Mucosa of gallbladder (tissue), 1 donor: ENCODE data around the gene LRRC45. TPM values are rescaled to one million over a fixed set of nuclear protein-coding genes. Genes with fewer than 3 reads are reported as not detected.

Experiments
- DNase-seq: peaks from one replicate; pipeline ENCODE4 v3.0.0-alpha.2; 2020; ENCODE audit warnings: low spot score
- total RNA-seq: library from RNA; stranded (reverse); gene quantifications from one replicate; pipeline ENCODE4 v1.2.1, GENCODE V29; 2021
- donor health status: DM: no; HTN: no; CAD: no.

Gene LRRC45
- total RNA-seq, 1 donor from 2014 or later = 26.4 TPM

DNA sequence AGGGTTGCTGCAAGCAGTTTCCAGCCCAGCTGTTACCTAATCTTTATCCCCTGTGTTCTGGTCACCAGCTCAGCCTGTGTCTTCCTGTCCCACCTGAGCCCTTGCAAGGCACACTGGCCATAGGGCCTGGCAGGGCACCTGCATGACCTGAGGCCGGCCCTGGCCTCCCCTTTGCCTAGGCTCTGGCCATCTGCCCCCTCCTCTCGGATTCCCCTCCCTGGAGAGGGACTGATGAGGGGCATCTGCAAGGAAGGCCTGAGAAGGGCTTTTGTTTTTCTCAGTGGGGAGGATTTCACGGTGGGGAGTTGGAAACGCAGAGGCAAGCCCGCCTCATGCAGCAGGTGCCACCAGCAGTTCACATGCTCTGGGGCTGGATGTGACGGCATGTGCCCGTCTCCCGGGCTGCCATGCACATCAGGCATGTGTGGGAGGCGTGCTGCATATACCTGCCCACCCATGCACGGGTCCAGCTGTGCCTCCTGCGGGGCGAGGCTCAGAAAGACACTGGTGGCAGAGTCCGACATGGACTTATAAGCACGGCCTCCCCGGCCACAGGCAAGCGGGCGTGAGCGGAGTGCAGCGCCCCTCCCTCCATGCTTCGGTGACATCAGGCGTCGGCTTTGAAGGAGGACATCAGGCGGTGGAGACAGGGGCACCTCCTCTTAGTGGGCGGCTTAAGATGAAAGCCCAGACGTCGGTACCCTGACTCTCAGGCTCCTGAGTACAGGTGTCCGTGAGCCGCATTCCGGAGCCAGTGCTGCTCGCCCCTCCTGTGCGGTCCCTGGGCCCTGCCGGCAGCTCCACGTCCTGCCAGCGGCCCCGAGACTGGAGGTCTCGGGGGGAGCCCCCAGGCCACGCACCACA lies 29.1 kb upstream of the LRRC45 start:
- DNase-seq = no peak

DNA sequence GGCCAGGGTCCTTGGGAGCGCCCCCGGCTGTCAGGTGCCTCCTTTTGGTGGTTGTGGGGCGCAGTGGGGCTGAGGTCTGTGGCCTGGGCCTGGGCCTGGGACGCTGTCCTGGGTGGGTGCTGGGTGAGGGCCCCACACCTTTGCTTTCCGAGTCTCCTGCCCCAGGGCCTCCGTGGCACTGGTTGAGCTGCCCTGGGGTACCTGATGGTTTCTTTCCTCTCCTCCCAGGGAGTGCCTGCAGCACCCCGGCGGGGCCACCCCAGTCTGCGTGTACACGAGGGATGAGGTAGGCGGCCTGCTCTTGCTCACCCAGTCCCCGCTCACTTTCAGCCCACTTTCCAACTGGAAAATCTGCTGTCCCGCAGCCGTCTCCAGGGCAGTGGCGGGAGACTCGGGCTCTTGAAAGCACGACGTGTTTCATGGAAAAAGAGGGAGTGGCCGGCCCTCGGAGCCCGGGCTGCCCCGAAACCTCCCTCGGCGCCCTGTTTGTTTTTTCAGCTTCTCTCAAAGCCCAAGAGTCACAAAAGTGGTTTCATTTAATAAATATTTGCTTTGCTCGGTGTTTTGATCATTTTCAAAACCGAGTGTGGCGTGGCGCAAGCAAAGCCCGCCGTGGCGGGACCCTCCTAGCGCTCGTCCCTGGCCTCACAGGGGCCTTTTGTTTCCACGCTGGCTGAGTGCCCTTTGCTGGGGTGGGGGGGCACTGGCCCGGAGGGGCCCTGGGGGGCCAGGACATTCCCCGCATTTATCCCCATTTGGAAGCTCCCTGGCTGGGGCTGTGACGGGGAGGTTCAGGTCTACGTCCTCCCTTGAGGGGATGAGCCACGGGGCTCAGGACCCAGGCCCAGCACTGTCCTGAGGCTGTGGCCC lies 28.3 kb upstream of the LRRC45 start:
- DNase-seq = no peak

DNA sequence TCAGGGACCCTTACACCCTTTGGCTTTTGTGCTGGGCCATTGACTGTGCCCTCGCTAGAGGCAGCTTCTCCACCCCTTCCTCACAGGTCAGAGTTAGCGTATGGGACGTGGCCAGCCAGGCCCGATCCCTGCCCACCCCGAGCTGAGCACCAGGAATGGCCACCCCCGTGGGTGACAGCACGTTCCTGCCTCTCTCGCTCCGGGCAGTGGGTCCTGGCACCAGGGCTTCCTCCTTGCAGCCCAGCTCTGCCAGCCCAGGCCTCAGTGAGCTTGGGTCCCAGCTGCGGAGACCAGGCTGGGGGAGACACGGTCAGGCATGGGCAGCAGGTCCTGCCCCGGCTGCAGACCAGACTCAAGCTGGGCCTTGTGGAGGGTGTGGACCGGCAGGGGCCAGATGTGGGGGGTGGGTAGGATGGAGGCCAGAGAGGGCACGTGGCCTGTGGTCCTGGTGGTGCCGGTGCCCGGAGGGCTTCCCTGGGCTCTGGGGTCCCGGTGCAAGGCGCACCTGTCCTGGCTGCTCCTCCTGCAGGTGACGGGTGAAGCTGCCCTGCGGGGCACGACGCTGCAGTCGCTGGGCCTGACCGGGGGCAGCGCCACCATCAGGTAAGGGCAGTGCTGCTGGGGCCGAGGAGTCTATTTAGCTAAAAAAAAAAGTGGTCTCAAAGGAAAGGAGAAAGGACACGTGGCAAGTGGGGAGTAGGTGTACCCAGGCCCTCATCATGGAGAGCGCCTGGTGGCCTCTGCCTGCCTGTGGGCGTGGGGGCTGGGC lies 27.5 kb upstream of the LRRC45 start:
- no peak for DNase-seq

DNA sequence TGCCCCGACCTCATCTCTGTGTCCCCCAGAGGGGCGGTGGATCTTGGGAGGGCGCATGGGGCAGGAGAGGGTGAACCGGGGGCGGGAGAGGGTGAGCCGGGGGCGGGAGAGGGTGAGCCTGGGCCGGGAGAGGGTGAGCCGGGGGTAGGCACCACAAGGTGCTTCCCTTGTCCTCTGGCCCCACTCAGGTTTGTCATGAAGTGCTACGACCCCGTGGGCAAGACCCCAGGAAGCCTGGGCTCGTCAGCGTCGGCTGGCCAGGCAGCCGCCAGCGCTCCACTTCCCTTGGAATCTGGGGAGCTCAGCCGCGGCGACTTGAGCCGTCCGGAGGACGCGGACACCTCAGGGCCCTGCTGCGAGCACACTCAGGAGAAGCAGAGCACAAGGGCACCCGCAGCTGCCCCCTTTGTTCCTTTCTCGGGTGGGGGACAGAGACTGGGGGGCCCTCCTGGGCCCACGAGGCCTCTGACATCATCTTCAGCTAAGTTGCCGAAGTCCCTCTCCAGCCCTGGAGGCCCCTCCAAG lies 26.8 kb upstream of the LRRC45 start:
- no peak for DNase-seq

DNA sequence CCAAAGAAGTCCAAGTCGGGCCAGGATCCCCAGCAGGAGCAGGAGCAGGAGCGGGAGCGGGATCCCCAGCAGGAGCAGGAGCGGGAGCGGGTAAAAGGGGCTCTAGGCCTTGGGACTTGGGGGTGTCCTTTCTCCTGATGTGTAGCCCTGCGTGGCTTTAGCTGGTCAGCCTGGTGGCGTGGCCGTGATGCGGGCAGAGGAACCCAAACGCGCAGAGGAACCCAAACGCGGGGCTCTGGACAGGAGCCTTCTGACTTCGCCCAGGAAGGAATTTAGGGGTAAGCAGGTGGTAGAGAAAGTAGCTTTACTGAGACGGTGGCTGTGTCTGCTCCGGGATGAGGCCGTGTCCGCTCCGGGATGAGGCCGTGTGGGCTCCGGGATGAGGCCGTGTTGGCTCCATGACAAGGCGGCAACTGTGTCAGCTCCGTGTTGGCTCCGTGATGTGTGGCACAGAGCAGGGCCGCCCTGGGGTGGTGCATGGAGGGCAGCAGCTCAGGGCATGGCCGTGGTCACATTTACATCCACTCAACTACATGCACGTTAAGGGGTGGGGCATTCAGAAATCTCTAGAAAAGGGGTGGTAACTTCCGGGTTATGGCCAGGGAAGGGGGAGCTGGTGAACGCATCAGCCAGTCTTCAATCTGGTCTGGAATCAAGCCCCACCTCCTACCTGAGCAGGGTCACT lies 26.2 kb upstream of the LRRC45 start:
- no peak for DNase-seq

DNA sequence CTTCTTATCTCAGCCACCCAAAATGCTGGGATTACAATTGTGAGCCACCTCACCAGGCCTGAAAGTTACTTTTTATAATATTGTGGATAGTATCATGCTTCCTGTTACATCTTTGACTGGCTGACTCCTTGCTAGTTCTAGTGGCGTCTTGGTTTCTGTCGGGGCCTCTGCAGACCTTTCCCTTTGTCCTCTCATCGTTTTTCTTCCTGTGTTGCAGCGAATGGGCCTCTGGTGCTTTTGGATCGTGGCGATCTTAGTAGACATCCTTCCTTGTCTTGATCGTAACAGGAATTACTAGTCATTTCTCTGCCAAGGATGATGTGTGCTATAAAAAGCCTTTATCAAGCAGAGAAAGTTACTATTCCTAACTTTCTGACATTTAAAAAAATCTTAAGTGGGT lies 24.9 kb upstream of the LRRC45 start:
- DNase-seq = no peak

DNA sequence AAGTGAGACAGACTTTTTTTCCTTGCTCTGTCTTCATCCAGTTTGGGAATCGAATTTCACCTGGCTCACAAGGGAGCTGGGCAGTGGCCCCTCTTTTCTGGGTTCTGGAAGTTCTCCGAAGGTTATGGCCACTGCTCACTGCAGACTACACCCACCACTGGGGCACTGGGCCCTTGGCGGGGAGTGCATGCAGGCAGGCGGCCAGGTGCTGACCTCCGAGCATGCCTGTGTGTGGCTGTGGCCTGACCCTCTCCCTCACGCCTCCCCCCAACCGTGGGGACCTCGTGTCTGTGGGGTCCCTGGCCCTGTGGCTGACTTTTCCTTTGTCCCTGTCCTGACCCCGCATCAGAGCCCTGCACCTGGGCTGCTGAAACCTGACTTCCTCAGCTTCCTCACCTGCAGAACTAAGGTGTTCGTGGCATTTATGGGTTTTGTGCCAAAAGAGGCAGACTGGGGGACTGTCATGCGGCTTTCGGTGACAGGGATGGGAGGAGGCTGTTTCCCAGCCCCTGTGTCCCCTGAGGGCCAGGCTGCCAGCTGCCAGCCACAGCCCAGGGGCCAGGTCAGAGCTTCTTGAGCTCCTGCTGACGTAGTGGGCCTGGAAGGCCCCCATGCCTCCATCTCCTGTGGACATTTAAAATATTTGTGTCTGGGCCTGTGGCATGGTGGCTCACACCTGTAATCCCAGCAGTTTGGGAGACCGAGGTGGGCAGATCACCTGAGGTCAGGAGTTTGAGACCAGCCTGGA lies 24.2 kb upstream of the LRRC45 start:
- no peak for DNase-seq

DNA sequence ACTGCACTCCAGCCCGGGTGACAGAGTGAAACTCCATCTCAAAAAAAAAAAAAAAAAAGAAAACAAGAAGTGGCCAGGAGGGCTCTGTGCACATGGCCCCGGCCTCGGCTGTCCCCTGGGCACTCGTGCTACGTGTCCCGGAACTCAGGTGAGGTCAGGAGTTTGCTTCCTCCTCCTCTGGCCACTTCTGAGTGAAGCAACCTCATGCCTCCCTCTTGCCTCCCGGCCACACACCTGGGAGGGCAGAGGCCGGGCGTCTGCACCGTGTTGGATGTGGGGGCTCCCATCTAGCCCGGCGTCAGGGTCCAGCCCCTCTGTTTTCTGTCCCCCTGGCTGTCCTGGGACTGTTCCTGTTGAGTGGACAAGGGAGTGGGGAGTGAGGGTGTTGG lies 23.5 kb upstream of the LRRC45 start:
- no peak for DNase-seq

DNA sequence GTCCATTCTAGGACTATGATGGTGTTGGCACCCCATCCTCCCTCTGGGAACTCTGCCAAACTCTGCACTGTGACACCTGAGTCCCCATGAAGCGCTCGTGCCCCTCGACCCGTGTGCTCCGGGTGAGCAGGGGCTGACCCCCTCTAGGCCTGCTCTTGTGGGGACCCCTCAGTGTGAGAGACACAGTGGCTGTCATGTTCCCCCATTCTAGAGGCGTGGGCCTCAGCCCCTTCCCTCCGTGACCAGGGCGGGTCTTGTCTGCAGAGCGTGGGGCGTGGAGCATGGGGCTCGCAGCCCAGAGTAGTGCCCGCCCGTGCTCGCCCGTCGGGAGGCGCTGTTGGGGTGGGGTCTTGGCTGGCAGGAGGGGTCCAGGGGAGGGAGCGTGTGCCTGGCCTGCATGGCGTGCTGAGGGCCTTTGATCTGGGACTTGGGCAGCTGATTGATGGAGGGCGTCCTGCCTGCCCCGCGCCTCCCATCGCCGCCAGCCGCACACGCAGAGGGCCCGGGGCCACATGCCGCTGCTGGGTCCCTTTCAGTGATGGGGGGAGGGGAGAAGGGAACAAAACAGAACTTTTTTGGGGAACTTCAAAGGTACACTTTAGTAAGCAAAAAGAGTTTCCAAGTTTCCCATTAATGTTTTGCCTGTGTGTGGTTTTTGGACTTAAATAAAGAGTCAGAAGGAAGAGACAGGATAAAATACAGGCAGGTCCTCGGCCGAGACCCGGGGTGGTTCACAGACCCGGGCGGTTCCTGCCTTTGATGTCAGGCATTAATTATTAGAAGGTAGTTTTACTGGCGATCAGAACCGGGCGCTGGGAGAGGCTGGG lies 22.9 kb upstream of the LRRC45 start:
- DNase-seq = no peak

DNA sequence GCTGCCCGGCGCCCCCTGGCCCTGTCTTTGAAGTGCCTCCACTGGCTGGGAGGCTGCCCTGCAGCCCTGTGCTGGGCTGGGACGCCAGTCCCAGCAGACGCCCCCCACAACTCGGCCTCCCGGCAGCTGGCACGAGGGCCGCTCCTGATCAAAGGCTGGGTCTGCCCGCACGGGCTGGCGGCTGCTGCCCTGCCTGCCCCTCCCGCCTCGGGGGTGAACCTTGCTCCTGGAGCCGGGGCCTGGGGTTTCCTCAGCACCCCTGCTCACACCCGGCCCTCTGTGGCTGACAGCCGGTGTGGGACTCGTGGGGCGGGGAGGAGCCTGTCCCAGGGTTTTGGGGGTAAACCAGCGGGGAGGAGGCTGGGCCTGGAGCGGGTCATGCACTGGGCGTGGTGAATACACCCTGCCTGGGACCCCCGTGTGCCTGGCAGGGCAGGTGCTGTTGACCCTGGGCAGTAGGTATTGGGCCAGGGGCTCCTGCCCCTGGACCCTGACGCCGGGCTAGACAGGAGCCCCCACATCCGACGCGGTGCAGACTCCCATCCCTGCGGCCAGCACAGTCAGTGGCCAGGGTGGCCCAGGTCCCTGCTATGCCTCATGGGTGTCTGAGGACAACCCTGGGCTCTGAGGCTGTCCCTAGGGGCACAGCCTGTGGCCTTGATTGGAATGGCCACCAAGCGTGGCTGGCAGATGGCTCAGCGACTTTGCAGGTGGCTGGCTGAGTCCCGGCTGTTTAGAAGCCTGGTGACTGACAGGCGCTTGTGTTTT lies 22.1 kb upstream of the LRRC45 start:
- no peak for DNase-seq

DNA sequence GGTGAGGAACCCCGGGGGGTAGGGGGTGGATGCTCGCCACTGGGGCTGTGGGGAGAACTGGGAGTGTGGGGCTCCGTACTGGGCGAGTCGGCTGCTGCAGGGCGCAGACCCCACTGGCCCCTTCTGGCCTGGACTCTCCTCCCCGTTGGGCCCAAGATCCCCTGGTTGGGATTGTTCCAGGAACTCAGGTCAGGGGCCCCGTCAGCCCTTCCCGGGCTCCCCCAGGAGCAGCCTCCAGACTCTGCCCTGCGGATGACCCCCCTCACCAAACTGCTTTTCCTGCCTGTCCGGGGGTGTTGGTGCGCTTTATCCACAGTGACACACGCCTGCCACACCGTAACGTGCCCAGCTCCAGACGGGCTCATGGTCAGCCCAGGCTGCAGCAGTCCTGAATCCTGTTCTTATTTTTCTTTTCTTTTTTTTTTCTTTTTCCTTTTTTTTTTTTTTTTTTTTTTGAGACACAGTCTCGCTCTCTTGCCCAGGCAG lies 21.5 kb upstream of the LRRC45 start:
- DNase-seq = no peak

DNA sequence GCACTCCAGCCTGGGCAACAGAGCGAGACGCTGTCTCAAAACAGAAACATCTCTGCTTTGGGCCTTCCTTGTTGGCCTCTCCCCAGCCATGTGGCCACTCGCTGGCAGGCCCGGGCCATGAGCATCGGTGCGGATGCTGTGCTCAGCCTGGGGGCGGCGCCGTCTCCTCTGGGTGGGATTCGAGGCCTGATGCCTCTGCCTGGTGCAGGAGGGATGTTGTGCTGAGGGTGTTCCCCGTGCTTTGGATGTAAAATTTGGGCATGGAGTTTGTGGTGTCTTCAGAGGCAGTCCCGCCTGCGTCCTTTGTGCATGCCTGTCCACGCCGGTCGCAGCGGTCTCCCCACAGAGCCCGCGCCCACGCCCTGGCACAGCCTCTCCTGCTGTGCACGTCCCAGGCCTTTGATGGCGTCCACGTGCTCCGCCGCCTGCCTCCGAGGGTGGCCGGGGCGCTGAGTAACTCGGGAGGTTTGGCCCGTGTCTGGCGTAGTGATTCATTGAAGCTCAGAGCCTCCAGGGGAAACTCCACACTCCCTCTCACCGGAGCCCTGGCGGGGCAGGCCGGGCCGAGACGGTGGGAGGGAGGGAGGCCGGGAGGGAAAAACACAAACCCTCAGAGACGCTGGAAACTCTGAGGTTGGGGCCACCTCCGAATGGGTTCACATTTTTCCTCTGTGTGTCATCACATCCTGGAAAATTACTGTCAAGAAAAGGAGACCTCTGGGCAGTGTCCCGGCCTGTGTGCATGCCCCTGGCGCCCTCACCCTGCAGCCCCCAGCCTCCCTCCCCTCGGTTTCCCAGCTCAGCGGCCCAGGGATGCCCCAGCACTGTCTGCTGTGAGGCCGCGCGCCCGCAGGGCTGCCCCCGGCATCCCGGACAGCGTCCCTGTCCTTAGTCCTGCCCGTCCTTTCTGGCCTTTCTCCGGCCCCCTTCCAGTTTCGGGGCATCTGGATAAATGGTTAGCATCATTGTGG lies 19.4 kb upstream of the LRRC45 start:
- peak; percentile 44 for DNase-seq

DNA sequence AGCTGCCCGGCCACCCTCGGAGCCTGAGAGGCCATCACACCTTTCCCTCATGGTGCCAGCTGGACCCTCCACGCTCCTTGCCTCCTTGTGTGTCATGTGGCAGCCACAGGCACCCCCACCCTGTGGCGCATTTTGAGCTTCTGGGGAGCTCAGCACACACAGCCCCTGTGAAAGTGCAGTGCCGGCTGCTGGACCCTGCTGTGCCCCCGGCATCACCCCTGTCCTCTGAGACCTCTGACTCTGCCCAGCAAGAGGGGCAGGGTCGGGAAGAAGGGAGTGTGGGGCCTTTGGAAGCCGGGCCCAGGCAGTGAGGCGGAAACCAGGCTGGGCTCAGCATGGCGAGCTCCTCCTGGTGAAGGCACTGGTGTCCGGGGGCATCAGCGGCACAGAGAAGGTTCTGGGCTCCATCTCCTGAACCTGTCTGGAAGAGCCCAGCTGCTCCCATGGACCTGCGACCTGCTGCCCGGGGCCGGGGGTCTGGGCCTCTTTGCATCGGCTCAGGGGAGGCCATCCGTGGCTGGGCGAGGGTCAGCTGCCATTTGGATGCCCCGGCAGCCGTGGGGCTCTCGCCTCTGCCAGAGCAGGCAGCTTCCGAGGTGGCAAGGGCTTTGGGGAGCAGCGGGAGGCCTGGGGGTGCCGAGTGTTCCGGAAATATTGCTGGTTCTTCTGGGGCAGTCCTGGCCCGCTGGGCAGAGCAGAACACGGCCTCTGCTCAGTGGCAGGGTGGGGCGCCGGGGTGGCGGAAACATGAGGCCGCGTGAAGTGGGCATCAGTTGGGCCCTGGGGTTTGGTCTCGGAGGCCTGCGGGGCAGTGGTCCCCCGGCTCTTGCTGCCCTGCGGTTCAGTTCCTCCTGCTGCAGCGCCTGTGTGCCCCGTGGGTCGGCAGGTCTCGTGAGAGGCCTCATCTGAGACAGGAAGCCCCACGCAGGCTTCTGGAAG lies 18.3 kb upstream of the LRRC45 start:
- no peak for DNase-seq

DNA sequence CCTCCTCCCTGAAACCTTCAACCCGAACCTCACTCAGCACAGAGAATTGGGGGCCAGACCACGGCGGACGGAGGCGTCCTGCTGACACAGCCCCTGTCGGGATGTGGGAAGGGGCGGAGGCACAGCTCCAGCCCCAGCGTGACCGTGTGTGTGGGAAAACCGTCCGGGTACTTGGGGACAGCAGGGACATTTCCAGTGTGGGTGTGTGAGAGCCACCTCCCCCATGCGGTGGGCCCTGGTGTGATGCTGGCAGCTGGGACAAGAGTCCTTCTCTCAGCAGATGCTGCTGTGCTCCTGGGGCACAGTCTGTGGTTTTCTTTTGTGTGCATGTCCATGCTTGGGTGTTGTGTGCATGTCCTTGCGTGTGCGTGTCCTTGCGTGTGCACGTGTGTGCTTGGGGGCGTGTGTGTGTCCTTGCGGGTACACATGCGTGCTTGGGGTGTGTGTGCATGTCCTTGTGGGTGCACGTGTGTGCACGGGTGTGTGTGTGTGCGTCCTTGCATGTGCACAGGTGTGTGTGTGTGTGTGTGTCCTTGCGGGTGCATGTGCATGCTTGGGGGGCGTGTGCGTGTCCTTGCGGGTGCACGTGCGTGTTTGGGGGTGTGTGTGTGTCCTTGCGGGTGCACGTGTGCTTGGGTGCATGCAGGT lies 17.3 kb upstream of the LRRC45 start:
- DNase-seq = no peak

DNA sequence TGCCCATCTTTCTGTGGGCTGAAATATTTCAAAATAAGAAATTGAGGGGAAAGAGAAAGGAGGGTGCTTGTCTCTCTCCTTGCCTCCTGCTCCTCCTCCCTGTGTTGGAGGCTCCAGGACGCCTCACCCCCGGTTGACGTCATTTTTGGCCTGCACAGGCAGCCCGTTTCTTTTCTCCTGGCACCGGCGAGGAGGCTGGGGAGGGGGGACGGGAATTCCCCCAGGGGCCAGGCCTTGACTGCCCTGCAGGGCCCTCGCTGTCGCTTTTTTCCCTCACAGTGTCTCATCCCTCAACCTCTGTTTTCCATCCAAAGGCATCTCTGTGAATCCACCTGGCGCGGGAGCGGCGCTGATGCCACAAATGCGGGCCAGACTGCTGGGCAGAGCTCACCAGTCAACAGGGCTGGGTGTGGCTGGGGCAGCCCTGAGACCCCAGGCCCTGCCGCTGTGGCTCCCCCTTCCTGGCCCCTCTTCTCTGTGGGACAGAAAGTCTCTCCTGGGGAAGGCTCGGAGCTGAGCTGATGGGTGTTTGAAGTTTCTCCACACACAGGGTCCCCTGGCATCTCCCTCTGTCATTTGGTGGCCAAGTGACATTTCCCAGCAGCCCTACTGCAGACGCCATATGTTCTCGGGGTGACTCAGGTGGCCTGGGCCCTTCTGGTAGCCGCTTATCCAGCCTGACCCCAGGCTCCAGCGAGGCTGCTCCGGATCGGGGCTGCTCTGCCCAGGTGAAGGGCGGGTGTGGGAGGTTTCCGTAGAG lies 16.5 kb upstream of the LRRC45 start:
- DNase-seq = no peak
